IPS DF 6.9 (cell line): Measurements from ENCODE around the gene DUSP22.

ENCODE experiments used
- DNase-seq: peaks from one replicate; pipeline ENCODE4 v3.0.0-alpha.2; 2013; ENCODE audit warnings: low read depth, low spot score
- H3K27ac ChIP-seq: one replicate; pipeline ENCODE4 v1.5.1; 2013; ENCODE audit warnings: low read length, control low read depth
- H3K27me3 ChIP-seq: 2 replicates; pipeline ENCODE4 v1.6.1; 2013; ENCODE audit warnings: mild to moderate bottlenecking, low read length; ENCODE audit not compliant: control insufficient read depth, insufficient read depth
- H3K36me3 ChIP-seq: 2 replicates; pipeline ENCODE4 v1.6.1; 2013; ENCODE audit warnings: low read length; ENCODE audit not compliant: control insufficient read depth, insufficient read depth
- H3K4me1 ChIP-seq: 2 replicates; pipeline ENCODE4 v1.6.1; 2013; ENCODE audit warnings: low read length; ENCODE audit not compliant: control insufficient read depth, insufficient read depth
- H3K4me3 ChIP-seq: 2 replicates; pipeline ENCODE4 v1.5.1; 2013; ENCODE audit warnings: mild to moderate bottlenecking, low read length
- H3K9me3 ChIP-seq: 2 replicates; pipeline ENCODE4 v1.6.1; 2013; ENCODE audit warnings: low read length, inconsistent platforms; ENCODE audit not compliant: control insufficient read depth, insufficient read depth
- WGBS: extraction: QIAGEN DNeasy Blood & Tissue Kit; methylation state at CpG from one replicate; pipeline ENCODE4 v1.1.7; 2013; ENCODE audit warnings: mixed read lengths, missing lambda C conversion rate; ENCODE audit not compliant: insufficient read length, insufficient coverage; 5-methylcytosine and 5-hydroxymethylcytosine counted together

Gene DUSP22

GRCh38 chr6:256169-256568 lies 36.1 kb upstream of the DUSP22 start:
- Histone ChIP-seq H3K27ac (no peak overlapping the region), H3K9me3 (no peaks in the 10 kb centered on the region), H3K4me3 (no peak overlapping the region), H3K36me3 (no peaks in the 10 kb centered on the region), H3K27me3 (no peaks in the 10 kb centered on the region), H3K4me1 (no peaks in the 10 kb centered on the region)
- no peak for DNase-seq
- no CpG with 5 or more reads among the region's 9 CpGs for WGBS

- no peaks in the 10 kb centered on the region for H3K4me1 ChIP-seq
- H3K9me3 ChIP-seq: no peaks in the 10 kb centered on the region
- no peak overlapping the region for H3K27ac ChIP-seq
- H3K27me3 ChIP-seq: no peaks in the 10 kb centered on the region
- DNase-seq: no peak
- no CpG with 5 or more reads among the region's 8 CpGs for WGBS
- H3K36me3 ChIP-seq: no peaks in the 10 kb centered on the region
- H3K4me3 ChIP-seq: no peak overlapping the region
Observed at GRCh38 chr6:257031-257725, 35.1 kb upstream of the DUSP22 start.

GRCh38 chr6:257774-258173 lies 34.5 kb upstream of the DUSP22 start:
- Histone ChIP-seq H3K36me3 (no peaks in the 10 kb centered on the region), H3K27me3 (no peaks in the 10 kb centered on the region), H3K4me3 (no peak overlapping the region), H3K9me3 (no peaks in the 10 kb centered on the region), H3K27ac (no peak overlapping the region), H3K4me1 (no peaks in the 10 kb centered on the region)
- DNase-seq: no peak
- no CpG with 5 or more reads among the region's 1 CpG for WGBS

GRCh38 chr6:259316-259715 lies 33.0 kb upstream of the DUSP22 start:
- H3K4me3 ChIP-seq: no peak overlapping the region
- DNase-seq: no peak
- WGBS: no CpG with 5 or more reads among the region's 5 CpGs
- H3K27me3 ChIP-seq: no peaks in the 10 kb centered on the region
- H3K4me1 ChIP-seq: no peaks in the 10 kb centered on the region
- H3K27ac ChIP-seq: no peak overlapping the region
- no peaks in the 10 kb centered on the region for H3K9me3 ChIP-seq
- H3K36me3 ChIP-seq: no peaks in the 10 kb centered on the region

- no peaks in the 10 kb centered on the region for H3K9me3 ChIP-seq
- no peaks in the 10 kb centered on the region for H3K4me1 ChIP-seq
- no peak for DNase-seq
- no peak overlapping the region for H3K4me3 ChIP-seq
- H3K27me3 ChIP-seq: no peaks in the 10 kb centered on the region
- H3K27ac ChIP-seq: no peak overlapping the region
- 100% methylated on average over 1 of the region's 5 CpGs for WGBS
- no peaks in the 10 kb centered on the region for H3K36me3 ChIP-seq
Observed at GRCh38 chr6:259901-260508, 32.3 kb upstream of the DUSP22 start.

GRCh38 chr6:264626-265025 lies 27.7 kb upstream of the DUSP22 start:
- no CpG with 5 or more reads among the region's 2 CpGs for WGBS
- H3K27ac ChIP-seq: no peak overlapping the region
- H3K36me3 ChIP-seq: no peaks in the 10 kb centered on the region
- no peak for DNase-seq
- H3K4me3 ChIP-seq: no peak overlapping the region
- H3K9me3 ChIP-seq: no peaks in the 10 kb centered on the region
- no peaks in the 10 kb centered on the region for H3K4me1 ChIP-seq
- H3K27me3 ChIP-seq: no peaks in the 10 kb centered on the region

GRCh38 chr6:268394-268935 lies 23.8 kb upstream of the DUSP22 start:
- Histone ChIP-seq H3K27me3 (no peaks in the 10 kb centered on the region), H3K27ac (no peak overlapping the region), H3K4me1 (no peaks in the 10 kb centered on the region), H3K4me3 (no peak overlapping the region), H3K9me3 (no peaks in the 10 kb centered on the region), H3K36me3 (no peaks in the 10 kb centered on the region)
- no CpG with 5 or more reads among the region's 5 CpGs for WGBS
- no peak for DNase-seq

- H3K4me1 ChIP-seq: no peaks in the 10 kb centered on the region
- no peaks in the 10 kb centered on the region for H3K27me3 ChIP-seq
- H3K36me3 ChIP-seq: no peaks in the 10 kb centered on the region
- WGBS: no CpG with 5 or more reads among the region's 2 CpGs
- H3K27ac ChIP-seq: no peak overlapping the region
- H3K9me3 ChIP-seq: no peaks in the 10 kb centered on the region
- no peak overlapping the region for H3K4me3 ChIP-seq
- no peak for DNase-seq
Observed at GRCh38 chr6:273551-274058, 18.7 kb upstream of the DUSP22 start.

GRCh38 chr6:277746-278145 lies 14.5 kb upstream of the DUSP22 start:
- Histone ChIP-seq H3K4me3 (no peak overlapping the region), H3K36me3 (no peaks in the 10 kb centered on the region), H3K4me1 (no peaks in the 10 kb centered on the region), H3K27ac (no peak overlapping the region), H3K27me3 (no peaks in the 10 kb centered on the region), H3K9me3 (no peaks in the 10 kb centered on the region)
- WGBS: no CpG with 5 or more reads among the region's 2 CpGs
- DNase-seq: no peak

- no peak overlapping the region for H3K4me3 ChIP-seq
- no peaks in the 10 kb centered on the region for H3K36me3 ChIP-seq
- H3K27me3 ChIP-seq: no peaks in the 10 kb centered on the region
- no CpG with 5 or more reads among the region's 5 CpGs for WGBS
- no peak overlapping the region for H3K27ac ChIP-seq
- H3K9me3 ChIP-seq: no peaks in the 10 kb centered on the region
- no peak for DNase-seq
- no peaks in the 10 kb centered on the region for H3K4me1 ChIP-seq
Observed at GRCh38 chr6:278494-278893, 13.8 kb upstream of the DUSP22 start.
